GM18502 (cell line): Measurements from ENCODE around the gene DHDDS.
"Not testable (repeated sequence)": the region's sequence is repeated elsewhere in the genome, so short reads cannot be mapped to it uniquely, and the experiment has no call there.

ENCODE experiments used
- ATAC-seq: cut with Tn5 transposase; IDR thresholded peaks from one replicate; pipeline ENCODE4 v1.9.1; 2021; ENCODE audit warnings: mild to moderate bottlenecking; ENCODE audit not compliant: unreplicated experiment, poor library complexity

The DHDDS gene

GRCh38 chr1:26474818-26475217, 42.7 kb downstream of the DHDDS start:
- no peak for ATAC-seq

GRCh38 chr1:26475989-26476388, 43.9 kb downstream of the DHDDS start:
- no peak for ATAC-seq

- ATAC-seq = no peak
Measured at GRCh38 chr1:26476958-26477357, 44.8 kb downstream of the DHDDS start.

DNA sequence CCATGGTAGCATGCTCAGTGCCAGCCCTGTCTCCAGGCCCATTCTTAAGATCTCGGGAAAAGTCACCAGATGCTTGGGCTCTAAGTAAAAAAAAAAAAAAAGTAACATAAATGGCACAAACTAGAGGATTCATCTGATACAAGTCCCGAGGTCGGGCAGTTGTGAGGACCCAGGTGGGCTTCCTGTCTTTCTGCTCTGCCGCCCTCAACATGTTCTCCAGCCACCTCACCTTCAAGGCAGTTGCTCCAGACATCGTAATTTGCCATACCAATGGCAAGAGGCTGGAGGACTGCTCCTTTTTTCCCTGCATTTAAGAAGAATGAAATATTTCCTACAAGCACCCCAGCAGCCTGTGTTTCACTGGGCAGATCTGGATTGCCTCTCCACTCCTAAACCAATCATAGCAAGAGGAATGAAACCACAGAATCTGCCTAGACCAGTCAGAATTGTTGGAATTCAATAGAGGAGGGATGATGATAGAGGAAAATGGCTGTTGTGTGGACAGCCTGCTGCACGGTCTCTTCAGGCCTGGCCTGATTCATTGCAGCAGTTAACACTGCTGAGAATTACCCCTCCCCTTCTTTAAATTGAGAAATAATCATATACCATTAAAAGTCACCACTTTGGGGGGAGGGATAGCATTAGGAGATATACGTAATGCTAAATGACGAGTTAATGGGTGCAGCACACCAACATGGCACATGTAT, 45.5 kb downstream of the DHDDS start:
- ATAC-seq = no peak

GRCh38 chr1:26478159-26478558, 46.0 kb downstream of the DHDDS start:
- ATAC-seq = no peak

DNA sequence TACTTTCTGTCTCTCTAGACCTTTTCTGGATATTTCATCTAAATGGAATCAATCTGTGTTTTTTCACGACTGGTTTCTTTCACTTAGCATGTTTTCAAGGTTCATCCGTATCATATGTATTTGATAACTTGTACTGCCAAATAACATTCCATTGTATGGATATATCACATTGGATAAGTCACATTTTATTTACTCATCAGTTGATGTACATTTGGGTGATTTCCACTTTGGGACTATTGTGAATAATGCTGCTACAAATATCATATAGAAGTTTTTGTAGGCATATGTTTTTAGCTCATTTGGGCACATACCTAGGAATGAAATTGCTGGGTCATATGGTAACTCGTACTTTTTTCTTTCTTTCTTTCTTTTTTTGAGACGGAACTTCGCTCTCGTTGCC, 46.9 kb downstream of the DHDDS start:
- ATAC-seq = no peak

- ATAC-seq = no peak
Measured at GRCh38 chr1:26482921-26483320, 50.8 kb downstream of the DHDDS start.

- no peak for ATAC-seq
Measured at GRCh38 chr1:26483980-26484379, 51.9 kb downstream of the DHDDS start.

DNA sequence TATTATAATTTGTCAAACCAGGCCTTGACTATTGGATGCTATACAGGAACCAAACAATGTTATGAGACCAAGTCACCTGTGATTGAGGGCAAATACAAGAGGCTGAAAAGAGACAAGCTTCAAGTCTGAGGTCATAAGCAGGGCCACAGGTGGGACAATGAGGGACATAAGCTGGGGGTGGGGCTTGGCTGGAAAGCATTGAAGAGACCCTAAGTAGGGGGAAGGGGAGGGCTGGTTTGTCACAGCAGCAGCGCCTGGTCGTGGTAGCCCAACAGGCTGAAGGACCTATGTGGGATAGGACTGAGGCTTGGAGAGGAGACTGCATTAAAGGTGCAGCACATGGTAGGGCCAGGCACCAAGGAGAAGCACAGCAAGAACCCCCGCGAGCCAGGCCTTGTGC, 58.0 kb downstream of the DHDDS start:
- no peak for ATAC-seq

GRCh38 chr1:26493267-26493666, 61.1 kb downstream of the DHDDS start:
- no peak for ATAC-seq

GRCh38 chr1:26493938-26494337, 61.8 kb downstream of the DHDDS start:
- no peak for ATAC-seq

- no peak for ATAC-seq
Measured at GRCh38 chr1:26496861-26497260, 64.7 kb downstream of the DHDDS start.

DNA sequence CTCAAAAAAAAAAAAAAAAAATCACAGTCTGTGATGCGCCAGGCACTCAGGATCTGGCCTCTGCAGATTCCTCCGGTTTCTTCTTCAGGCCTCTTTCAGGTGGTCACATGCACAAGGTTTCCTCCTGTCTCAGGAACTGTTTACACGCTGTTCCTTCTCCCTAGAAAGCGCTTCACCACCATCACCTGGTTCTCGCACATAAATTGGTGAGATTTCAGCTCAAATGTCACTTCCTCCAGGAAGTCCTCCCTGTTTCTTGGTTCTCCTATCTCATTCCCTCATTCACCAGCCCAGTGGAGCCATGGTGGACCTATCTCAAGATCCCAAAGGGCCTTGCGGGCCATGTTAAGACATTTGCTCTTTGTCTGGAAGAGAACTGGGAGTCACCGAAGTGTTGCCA, 66.8 kb downstream of the DHDDS start:
- ATAC-seq = no peak

GRCh38 chr1:26500488-26501175, 68.5 kb downstream of the DHDDS start:
- ATAC-seq = peak; percentile 70

DNA sequence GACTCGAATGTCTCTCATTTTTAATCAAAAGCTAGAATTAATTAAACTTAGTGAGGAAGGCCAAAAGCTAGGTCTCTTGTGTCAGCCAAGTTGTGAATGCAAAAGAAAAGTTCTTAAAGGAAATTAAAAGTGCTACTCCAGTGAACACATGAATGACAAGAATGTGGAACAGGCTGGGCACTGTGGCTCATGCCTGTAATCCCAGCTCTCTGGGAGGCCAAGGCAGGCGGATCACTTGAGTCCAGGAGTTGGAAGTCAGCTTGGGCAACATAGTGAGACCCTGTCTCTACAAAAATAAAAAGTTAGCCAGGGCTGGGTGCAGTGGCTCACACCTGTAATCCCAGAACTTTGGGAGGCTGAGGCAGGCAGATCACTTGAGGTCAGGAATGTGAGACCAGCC, 78.6 kb downstream of the DHDDS start:
- not testable (repeated sequence) for ATAC-seq

DNA sequence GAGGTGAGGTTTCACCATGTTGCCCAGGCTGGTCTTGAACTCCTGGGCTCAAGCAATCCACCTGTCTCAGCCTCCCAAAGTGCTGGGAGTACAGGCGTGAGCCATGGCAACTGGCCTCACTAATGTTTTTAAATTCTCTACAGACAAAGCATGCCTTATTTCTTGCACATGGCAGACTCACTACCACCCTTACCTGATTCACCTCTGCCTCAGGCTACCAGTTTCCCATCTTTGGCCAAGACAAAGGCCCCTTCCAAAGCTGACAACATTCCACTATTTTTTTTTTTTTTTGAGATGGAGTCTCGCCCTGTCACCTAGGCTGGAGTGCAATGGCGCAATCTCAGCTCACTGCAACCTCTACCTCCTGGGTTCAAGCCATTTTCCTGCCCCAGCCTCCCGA, 83.7 kb downstream of the DHDDS start:
- not testable (repeated sequence) for ATAC-seq

GRCh38 chr1:26516987-26517765, 85.1 kb downstream of the DHDDS start:
- ATAC-seq = no peak

GRCh38 chr1:26517766-26518049, 85.6 kb downstream of the DHDDS start:
- ATAC-seq = no peak

DNA sequence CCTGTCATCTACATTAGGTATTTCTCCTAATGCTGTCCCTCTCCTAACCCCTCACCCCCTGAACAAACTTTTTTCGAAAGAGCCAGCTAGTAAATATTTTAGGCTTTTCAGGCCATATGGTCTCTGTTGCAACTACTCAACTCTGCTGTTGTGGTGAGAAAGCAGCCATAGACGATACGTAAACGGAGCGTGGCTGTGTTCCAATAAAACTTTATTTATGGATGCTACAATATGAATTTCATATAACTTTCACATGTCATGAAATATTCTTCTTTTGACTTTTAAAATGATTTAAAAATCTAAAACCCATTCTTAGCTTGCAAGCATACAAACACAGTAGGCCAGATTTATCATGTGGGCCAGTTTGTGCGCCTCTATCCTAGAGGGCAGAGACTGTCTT, 86.2 kb downstream of the DHDDS start:
- ATAC-seq = no peak

GRCh38 chr1:26520339-26520738, 88.2 kb downstream of the DHDDS start:
- ATAC-seq = no peak
